B cell (primary cell): ENCODE measurements around the gene CEP95. TPM values are rescaled to one million over a fixed set of nuclear protein-coding genes. Genes with fewer than 3 reads are reported as not detected.

Experiments
- ATAC-seq: fragments of 200-7000 bp; cut with Tn5 transposase; one replicate; pipeline ENCODE4 v1.10.0; 2021; ENCODE audit warnings: low read depth, mild to moderate bottlenecking, moderate number of reproducible peaks, moderate library complexity
- CTCF ChIA-PET: fragments of 350-600 bp; sonication (Branson Sonifier 250); formaldehyde crosslinking; loops from one replicate; lab custom pipeline; 2021; ENCODE audit warnings: antibody characterized with exemption, inconsistent platforms; lab: Charles Lee
- POLR2A ChIA-PET: fragments of 350-600 bp; sonication (Branson Sonifier 250); formaldehyde crosslinking; loops from one replicate; lab custom pipeline; 2021; ENCODE audit warnings: antibody characterized with exemption; lab: Charles Lee
- DNase-seq: peaks from one replicate; pipeline ENCODE4 v3.0.0; 2013
- H2AFZ ChIP-seq: 2 replicates; pipeline ENCODE4 v1.6.1; 2012; ENCODE audit warnings: mild to moderate bottlenecking, low read depth, low read length; ENCODE audit not compliant: insufficient read depth, poor library complexity, severe bottlenecking
- H3K27ac ChIP-seq, 2 donors: 1 replicate in 1 of 2; 2 replicates in 1 of 2; pipeline ENCODE4 v1.5.1; 2012 to 2013; ENCODE audit warnings: low read length in 2 of 2, mild to moderate bottlenecking in 2 of 2, moderate library complexity in 1 of 2
- H3K27me3 ChIP-seq, 4 experiments: fragments of 200-600 bp in 1 of 4; sonication (generic) in 1 of 4; replicated peaks in 1 of 4; 1 replicate in 2 of 4; 2 replicates in 2 of 4; pipeline versions ENCODE4 v1.6.1 to v1.7.0; 2013 to 2016; ENCODE audit warnings: low read length in 3 of 4, mild to moderate bottlenecking in 2 of 4, mixed read lengths in 1 of 4, moderate library complexity in 1 of 4; ENCODE audit not compliant: insufficient read depth in 4 of 4, control insufficient read depth in 3 of 4; ENCODE audit errors: control extremely low read depth in 1 of 4
- H3K36me3 ChIP-seq, 2 experiments: replicated peaks in 1 of 2; 1 replicate in 1 of 2; 2 replicates in 1 of 2; pipeline versions ENCODE4 v1.6.1 to v1.7.1; 2013; ENCODE audit warnings: low read length in 1 of 2; ENCODE audit not compliant: insufficient read depth in 2 of 2, control insufficient read depth in 1 of 2; ENCODE audit errors: control extremely low read depth in 1 of 2, extremely low read depth in 1 of 2
- H3K4me1 ChIP-seq, 2 donors: fragments of 200-600 bp in 1 of 2; sonication (generic) in 1 of 2; 1 replicate in 1 of 2; 2 replicates in 1 of 2; pipeline versions ENCODE4 v1.5.1 to v1.6.1; 2013 to 2017; ENCODE audit warnings: low read length in 2 of 2; ENCODE audit not compliant: control insufficient read depth in 2 of 2, insufficient read depth in 2 of 2
- H3K4me2 ChIP-seq: replicated peaks from 2 replicates; pipeline ENCODE3; 2012; ENCODE audit warnings: mild to moderate bottlenecking, low read depth, low read length; ENCODE audit not compliant: poor library complexity, severe bottlenecking
- H3K4me3 ChIP-seq, 5 experiments: fragments of 200-600 bp in 1 of 5; sonication (generic) in 1 of 5; 1 replicate in 3 of 5; 2 replicates in 2 of 5; pipeline versions ENCODE4 v1.5.1 to v1.7.0; 2011 to 2016; ENCODE audit warnings: low read length in 4 of 5, mild to moderate bottlenecking in 4 of 5, low read depth in 2 of 5, control low read depth in 1 of 5, moderate library complexity in 1 of 5; ENCODE audit not compliant: insufficient read depth in 1 of 5; ENCODE audit errors: control extremely low read depth in 1 of 5, extremely low read depth in 1 of 5
- H3K79me2 ChIP-seq: fragments of 200-600 bp; sonication (generic); one replicate; pipeline ENCODE4 v1.6.0; 2016; ENCODE audit warnings: low read length; ENCODE audit not compliant: control insufficient read depth, insufficient read depth
- H3K9ac ChIP-seq: fragments of 200-600 bp; sonication (generic); 2 replicates; pipeline ENCODE4 v1.6.1; 2017; ENCODE audit warnings: mild to moderate bottlenecking, low read length, moderate library complexity
- H3K9me3 ChIP-seq, 3 donors: one replicate each; pipeline versions ENCODE4 v1.6.1 to v1.7.1; 2013; ENCODE audit warnings: low read length in 2 of 3; ENCODE audit not compliant: control insufficient read depth in 2 of 3, insufficient read depth in 1 of 3; ENCODE audit errors: control extremely low read depth in 1 of 3
- H4K20me1 ChIP-seq: 2 replicates; pipeline ENCODE4 v1.6.0; 2012; ENCODE audit warnings: mild to moderate bottlenecking, low read length; ENCODE audit not compliant: insufficient read depth, control insufficient read depth, poor library complexity, severe bottlenecking
- H3K27ac Mint-ChIP-seq: one replicate; pipeline ENCODE4 v1.8.0; 2021; ENCODE audit warnings: mixed read lengths
- H3K27me3 Mint-ChIP-seq: one replicate; pipeline ENCODE4 v1.8.0; 2021; ENCODE audit warnings: mixed read lengths
- H3K4me1 Mint-ChIP-seq: one replicate; pipeline ENCODE4 v1.8.0; 2021; ENCODE audit warnings: mixed read lengths
- H3K4me3 Mint-ChIP-seq: one replicate; pipeline ENCODE4 v1.8.0; 2021; ENCODE audit warnings: mixed read lengths
- H3K9me3 Mint-ChIP-seq: one replicate; pipeline ENCODE4 v1.8.0; 2022; ENCODE audit warnings: mixed read lengths; ENCODE audit not compliant: insufficient read depth
- EZH2 ChIP-seq: IDR thresholded peaks from 2 replicates; pipeline ENCODE4 v1.6.1; 2012; ENCODE audit warnings: borderline replicate concordance, low read depth, mild to moderate bottlenecking, moderate library complexity, low read length; ENCODE audit not compliant: insufficient read depth, poor library complexity, severe bottlenecking
- WGBS: methylation state at CpG from one replicate; pipeline ENCODE4 v1.1.5; 2013; ENCODE audit warnings: missing lambda C conversion rate; ENCODE audit not compliant: insufficient coverage; 5-methylcytosine and 5-hydroxymethylcytosine counted together
- intact Hi-C: fragments of 100-400 bp; cut with micrococcal nuclease; formaldehyde crosslinking; loops from one replicate; pipeline ENCODE4 v1.10.0; 2022
- polyA plus RNA-seq: library from polyadenylated mRNA; depleted of rRNA; stranded (reverse); fragments of >200 nt; gene quantifications from 2 replicates; pipeline ENCODE4 v1.2.3, GENCODE V29; 2012
- total RNA-seq, 2 donors: library from RNA; stranded (reverse); fragments of 120-200 nt in 1 of 2; gene quantifications; 1 replicate in 1 of 2; 2 replicates in 1 of 2; pipeline versions ENCODE4 v1.2.3 to v1.2.4, GENCODE V29; 2013 to 2022
- TF ChIP-seq, protein P1 (sequence below): fragments of 200-600 bp; IDR thresholded peaks from one replicate; pipeline ENCODE4 v1.8.0; 2022; ENCODE audit warnings: antibody characterized with exemption, mild to moderate bottlenecking

Gene CEP95
- total and polyA plus RNA-seq, 2 donors (not counting 1 experiment from before 2014, with no cell fraction given), result 71.1 to 122 TPM

GRCh38 chr17:64470625-64471024 is 36.2 kb upstream of the CEP95 start:
- Histone ChIP-seq H4K20me1 (no peaks in the 10 kb centered on the region), H3K9me3 (no peaks in the 10 kb centered on the region), H2AFZ (no peak overlapping the region), H3K4me1 (peaks cover 4 to 7% of the 10 kb centered on the region in 2 donors), H3K36me3 (peaks cover 13 to 38% of the 10 kb centered on the region in 2 experiments), H3K4me2 (no peak overlapping the region), H3K79me2 (peaks cover 10% of the 10 kb centered on the region), H3K27me3 (no peaks in the 10 kb centered on the region), H3K9ac (no peak overlapping the region), H3K4me3 (no peak overlapping the region), H3K27ac (no peak overlapping the region)
- Mint-ChIP-seq H3K9me3 (no peaks in the 10 kb centered on the region), H3K4me1 (peaks cover 3% of the 10 kb centered on the region), H3K4me3 (no peak overlapping the region), H3K27me3 (no peaks in the 10 kb centered on the region), H3K27ac (no peak overlapping the region)
- no peak for ATAC-seq
- WGBS, result 100% methylated on average over 2 of the region's 4 CpGs
- no peak for DNase-seq
- intact Hi-C loops, result no loop called here
- ChIA-PET POLR2A (no interaction called here), CTCF (interaction anchor here (1.1 kb wide), 1 partner anchor 51 kb away, joined by 4 read pairs; no protein-coding TSS in a partner anchor)
- TF ChIP-seq, protein P1, sequence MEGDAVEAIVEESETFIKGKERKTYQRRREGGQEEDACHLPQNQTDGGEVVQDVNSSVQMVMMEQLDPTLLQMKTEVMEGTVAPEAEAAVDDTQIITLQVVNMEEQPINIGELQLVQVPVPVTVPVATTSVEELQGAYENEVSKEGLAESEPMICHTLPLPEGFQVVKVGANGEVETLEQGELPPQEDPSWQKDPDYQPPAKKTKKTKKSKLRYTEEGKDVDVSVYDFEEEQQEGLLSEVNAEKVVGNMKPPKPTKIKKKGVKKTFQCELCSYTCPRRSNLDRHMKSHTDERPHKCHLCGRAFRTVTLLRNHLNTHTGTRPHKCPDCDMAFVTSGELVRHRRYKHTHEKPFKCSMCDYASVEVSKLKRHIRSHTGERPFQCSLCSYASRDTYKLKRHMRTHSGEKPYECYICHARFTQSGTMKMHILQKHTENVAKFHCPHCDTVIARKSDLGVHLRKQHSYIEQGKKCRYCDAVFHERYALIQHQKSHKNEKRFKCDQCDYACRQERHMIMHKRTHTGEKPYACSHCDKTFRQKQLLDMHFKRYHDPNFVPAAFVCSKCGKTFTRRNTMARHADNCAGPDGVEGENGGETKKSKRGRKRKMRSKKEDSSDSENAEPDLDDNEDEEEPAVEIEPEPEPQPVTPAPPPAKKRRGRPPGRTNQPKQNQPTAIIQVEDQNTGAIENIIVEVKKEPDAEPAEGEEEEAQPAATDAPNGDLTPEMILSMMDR, result no peak
- TF ChIP-seq EZH2, result no peak

GRCh38 chr17:64471440-64471839 is 35.3 kb upstream of the CEP95 start:
- Histone ChIP-seq H3K4me1 (peaks cover 4 to 11% of the 10 kb centered on the region in 2 donors), H3K9ac (no peak overlapping the region), H3K36me3 (peaks cover 13 to 30% of the 10 kb centered on the region in 2 experiments), H3K4me2 (no peak overlapping the region), H4K20me1 (no peaks in the 10 kb centered on the region), H2AFZ (no peak overlapping the region), H3K27me3 (no peaks in the 10 kb centered on the region), H3K27ac (no peak overlapping the region), H3K4me3 (no peak overlapping the region), H3K79me2 (peaks cover 2% of the 10 kb centered on the region), H3K9me3 (no peaks in the 10 kb centered on the region)
- Mint-ChIP-seq H3K4me3 (no peak overlapping the region), H3K4me1 (peaks cover 4% of the 10 kb centered on the region), H3K27ac (peak overlapping the region; percentile 15), H3K27me3 (no peaks in the 10 kb centered on the region), H3K9me3 (no peaks in the 10 kb centered on the region)
- intact Hi-C loops, result no loop called here
- ATAC-seq (no peak), DNase-seq (no peak)
- CTCF ChIA-PET, result interaction anchor here (1.1 kb wide), 1 partner anchor 52 kb away, joined by 4 read pairs; no protein-coding TSS in a partner anchor
- POLR2A ChIA-PET, result no interaction called here
- no CpG with 5 or more reads among the region's 3 CpGs for WGBS
- TF ChIP-seq, protein P1, result no peak
- no peak for TF ChIP-seq EZH2
